ENCODE measurements around the gene AUNIP.

Gene AUNIP

DNA sequence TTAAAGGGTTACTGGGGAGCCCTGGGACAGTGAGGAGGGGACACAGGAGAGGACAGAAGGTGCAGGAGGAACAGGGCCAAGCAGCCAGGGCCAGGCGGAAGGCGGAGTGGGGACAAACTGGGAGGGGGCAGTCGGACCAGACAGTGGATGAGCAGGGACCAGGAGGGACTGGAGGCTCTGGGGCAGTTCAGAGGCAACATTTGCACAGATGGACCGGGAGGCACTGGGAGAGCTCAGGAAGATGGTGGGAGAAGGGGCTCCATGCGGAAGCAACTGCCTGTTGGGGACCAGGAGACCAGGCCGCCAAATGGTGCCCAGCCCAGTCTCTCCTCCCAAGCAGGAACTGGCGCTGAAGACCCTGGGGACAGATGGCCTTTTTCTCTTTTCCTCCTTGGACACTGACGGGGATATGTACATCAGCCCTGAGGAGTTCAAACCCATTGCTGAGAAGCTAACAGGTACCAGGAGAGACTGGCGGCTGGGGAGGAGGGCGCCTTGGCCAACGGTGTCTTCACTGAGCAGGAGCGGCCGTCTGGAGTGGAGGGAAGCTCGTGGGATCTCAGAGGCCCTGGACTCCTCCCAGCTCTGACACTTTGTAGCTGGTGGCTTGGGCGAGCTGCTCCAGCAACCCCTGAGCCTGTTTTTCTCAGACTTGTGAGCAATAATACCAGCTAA is 58.4 kb downstream of the AUNIP start (continued):
- TF ChIP-seq ZNF791 (tag by site-specific recombination; IDR thresholded peaks at IDR 0.05) (no peak), ZEB2 (tag by site-specific recombination; IDR thresholded peaks at IDR 0.05) (no peak), ZNF621 (tag by site-specific recombination; IDR thresholded peaks at IDR 0.05) (no peak), YY2 (tag by site-specific recombination; IDR thresholded peaks at IDR 0.05) (no peak), TCF7L2 (IDR thresholded peaks at IDR 0.05; ENCODE audit: borderline replicate concordance, low read depth, low read length) (no peak), CTCF (tag by site-specific recombination; IDR thresholded peaks at IDR 0.05) (no peak), ZNF157 (tag by site-specific recombination; IDR thresholded peaks at IDR 0.05) (no peak), ZNF692 (tag by site-specific recombination; IDR thresholded peaks at IDR 0.05) (peak; percentile 84; the same call in 1 of the 2 replicates), ZBTB1 (tag by site-specific recombination; IDR thresholded peaks at IDR 0.05) (no peak), KLF1 (tag by site-specific recombination; IDR thresholded peaks at IDR 0.05) (0 out of 2 replicates have a peak, but pooled peaks have one; percentile 21), ZNF24 (tag by site-specific recombination; IDR thresholded peaks at IDR 0.05) (no peak), ZNF837 (tag by site-specific recombination; IDR thresholded peaks at IDR 0.05) (no peak), ZNF394 (tag by site-specific recombination; IDR thresholded peaks at IDR 0.05; ENCODE audit: borderline replicate concordance) (no peak), TRIM28 (IDR thresholded peaks at IDR 0.05; ENCODE audit: borderline replicate concordance, low read length) (no peak), ZXDB (tag by site-specific recombination; IDR thresholded peaks at IDR 0.05) (no peak), ZNF354C (tag by site-specific recombination; IDR thresholded peaks at IDR 0.05; ENCODE audit: borderline replicate concordance, low read depth) (no peak), ZNF529 (tag by site-specific recombination; IDR thresholded peaks at IDR 0.05; ENCODE audit: insufficient replicate concordance) (no peak), ZNF747 (tag by site-specific recombination; IDR thresholded peaks at IDR 0.05) (no peak), SP2 (tag by site-specific recombination; IDR thresholded peaks at IDR 0.05) (no peak), ZFP69B (tag by site-specific recombination; IDR thresholded peaks at IDR 0.05) (0 out of 2 replicates have a peak, but pooled peaks have one; percentile 5), ZNF16 (tag by site-specific recombination; IDR thresholded peaks at IDR 0.05; ENCODE audit: low read depth) (no peak), ZNF37A (tag by site-specific recombination; IDR thresholded peaks at IDR 0.05) (no peak), ZNF629 (tag by site-specific recombination; IDR thresholded peaks at IDR 0.05) (no peak), WT1 (tag by site-specific recombination; IDR thresholded peaks at IDR 0.05) (no peak), SCRT2 (tag by site-specific recombination; IDR thresholded peaks at IDR 0.05) (peak; percentile 41; the same call in 1 of the 2 replicates)
- TF ChIP-seq, protein P1, sequence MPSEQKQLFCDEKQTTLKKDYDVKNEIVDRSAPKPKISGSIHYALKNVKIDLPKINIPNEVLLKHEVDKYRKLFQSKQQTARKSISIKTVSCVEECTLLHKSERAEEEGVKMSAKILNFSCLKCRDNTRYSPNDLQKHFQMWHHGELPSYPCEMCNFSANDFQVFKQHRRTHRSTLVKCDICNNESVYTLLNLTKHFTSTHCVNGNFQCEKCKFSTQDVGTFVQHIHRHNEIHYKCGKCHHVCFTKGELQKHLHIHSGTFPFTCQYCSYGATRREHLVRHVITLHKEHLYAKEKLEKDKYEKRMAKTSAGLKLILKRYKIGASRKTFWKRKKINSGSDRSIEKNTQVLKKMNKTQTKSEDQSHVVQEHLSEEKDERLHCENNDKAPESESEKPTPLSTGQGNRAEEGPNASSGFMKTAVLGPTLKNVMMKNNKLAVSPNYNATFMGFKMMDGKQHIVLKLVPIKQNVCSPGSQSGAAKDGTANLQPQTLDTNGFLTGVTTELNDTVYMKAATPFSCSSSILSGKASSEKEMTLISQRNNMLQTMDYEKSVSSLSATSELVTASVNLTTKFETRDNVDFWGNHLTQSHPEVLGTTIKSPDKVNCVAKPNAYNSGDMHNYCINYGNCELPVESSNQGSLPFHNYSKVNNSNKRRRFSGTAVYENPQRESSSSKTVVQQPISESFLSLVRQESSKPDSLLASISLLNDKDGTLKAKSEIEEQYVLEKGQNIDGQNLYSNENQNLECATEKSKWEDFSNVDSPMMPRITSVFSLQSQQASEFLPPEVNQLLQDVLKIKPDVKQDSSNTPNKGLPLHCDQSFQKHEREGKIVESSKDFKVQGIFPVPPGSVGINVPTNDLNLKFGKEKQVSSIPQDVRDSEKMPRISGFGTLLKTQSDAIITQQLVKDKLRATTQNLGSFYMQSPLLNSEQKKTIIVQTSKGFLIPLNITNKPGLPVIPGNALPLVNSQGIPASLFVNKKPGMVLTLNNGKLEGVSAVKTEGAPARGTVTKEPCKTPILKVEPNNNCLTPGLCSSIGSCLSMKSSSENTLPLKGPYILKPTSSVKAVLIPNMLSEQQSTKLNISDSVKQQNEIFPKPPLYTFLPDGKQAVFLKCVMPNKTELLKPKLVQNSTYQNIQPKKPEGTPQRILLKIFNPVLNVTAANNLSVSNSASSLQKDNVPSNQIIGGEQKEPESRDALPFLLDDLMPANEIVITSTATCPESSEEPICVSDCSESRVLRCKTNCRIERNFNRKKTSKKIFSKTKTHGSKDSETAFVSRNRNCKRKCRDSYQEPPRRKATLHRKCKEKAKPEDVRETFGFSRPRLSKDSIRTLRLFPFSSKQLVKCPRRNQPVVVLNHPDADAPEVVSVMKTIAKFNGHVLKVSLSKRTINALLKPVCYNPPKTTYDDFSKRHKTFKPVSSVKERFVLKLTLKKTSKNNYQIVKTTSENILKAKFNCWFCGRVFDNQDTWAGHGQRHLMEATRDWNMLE (tag by site-specific recombination; conservative IDR thresholded peaks at IDR 0.05; ENCODE audit: low read depth): no peak
- TF ChIP-seq, protein P2, sequence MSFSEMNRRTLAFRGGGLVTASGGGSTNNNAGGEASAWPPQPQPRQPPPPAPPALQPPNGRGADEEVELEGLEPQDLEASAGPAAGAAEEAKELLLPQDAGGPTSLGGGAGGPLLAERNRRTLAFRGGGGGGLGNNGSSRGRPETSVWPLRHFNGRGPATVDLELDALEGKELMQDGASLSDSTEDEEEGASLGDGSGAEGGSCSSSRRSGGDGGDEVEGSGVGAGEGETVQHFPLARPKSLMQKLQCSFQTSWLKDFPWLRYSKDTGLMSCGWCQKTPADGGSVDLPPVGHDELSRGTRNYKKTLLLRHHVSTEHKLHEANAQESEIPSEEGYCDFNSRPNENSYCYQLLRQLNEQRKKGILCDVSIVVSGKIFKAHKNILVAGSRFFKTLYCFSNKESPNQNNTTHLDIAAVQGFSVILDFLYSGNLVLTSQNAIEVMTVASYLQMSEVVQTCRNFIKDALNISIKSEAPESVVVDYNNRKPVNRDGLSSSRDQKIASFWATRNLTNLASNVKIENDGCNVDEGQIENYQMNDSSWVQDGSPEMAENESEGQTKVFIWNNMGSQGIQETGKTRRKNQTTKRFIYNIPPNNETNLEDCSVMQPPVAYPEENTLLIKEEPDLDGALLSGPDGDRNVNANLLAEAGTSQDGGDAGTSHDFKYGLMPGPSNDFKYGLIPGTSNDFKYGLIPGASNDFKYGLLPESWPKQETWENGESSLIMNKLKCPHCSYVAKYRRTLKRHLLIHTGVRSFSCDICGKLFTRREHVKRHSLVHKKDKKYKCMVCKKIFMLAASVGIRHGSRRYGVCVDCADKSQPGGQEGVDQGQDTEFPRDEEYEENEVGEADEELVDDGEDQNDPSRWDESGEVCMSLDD (tag by site-specific recombination; IDR thresholded peaks at IDR 0.05): peak; percentile 38; the same call in 1 of the 2 replicates
